Thyroid gland (tissue), 4 donors: ENCODE measurements around the gene PDE5A. TPM values are rescaled to one million over a fixed set of nuclear protein-coding genes. Genes with fewer than 3 reads are reported as not detected.
"Not testable (repeated sequence)": the region's sequence is repeated elsewhere in the genome, so short reads cannot be mapped to it uniquely, and the experiment has no call there.

ENCODE experiments used
- DNase-seq, 2 donors: peaks; one replicate each; pipeline ENCODE4 v3.0.0-alpha.2; 2019
- H3K27ac ChIP-seq, 3 donors: fragments of 200-600 bp; sonication (generic); 1 replicate in 2 of 3; 2 replicates in 1 of 3; pipeline ENCODE4 v1.5.1; 2016 to 2019; ENCODE audit warnings: mild to moderate bottlenecking in 1 of 3, moderate library complexity in 1 of 3
- H3K27me3 ChIP-seq: fragments of 200-600 bp; sonication (generic); one replicate; pipeline ENCODE4 v1.5.1; 2019
- H3K36me3 ChIP-seq, 2 donors: fragments of 200-600 bp; sonication (generic); one replicate each; pipeline ENCODE4 v1.5.1; 2016 to 2019
- H3K4me1 ChIP-seq, 2 donors: fragments of 200-600 bp; sonication (generic); one replicate each; pipeline ENCODE4 v1.5.1; 2017 to 2019
- H3K4me3 ChIP-seq, 3 donors: fragments of 200-600 bp; sonication (generic); replicated peaks in 1 of 3; 1 replicate in 2 of 3; 2 replicates in 1 of 3; pipeline ENCODE4 v1.5.1; 2016; ENCODE audit warnings: mild to moderate bottlenecking in 1 of 3
- H3K9me3 ChIP-seq: fragments of 200-600 bp; sonication (generic); one replicate; pipeline ENCODE4 v1.5.1; 2017
- CTCF ChIP-seq, 6 experiments: fragments of 200-600 bp in 3 of 6; fragments of 450-650 bp in 3 of 6; sonication (generic) in 3 of 6; IDR thresholded peaks; one replicate each; pipeline ENCODE4 v1.5.1; 2016 to 2019; ENCODE audit warnings: antibody characterized with exemption in 6 of 6, mild to moderate bottlenecking in 2 of 6, inconsistent platforms in 1 of 6, moderate library complexity in 1 of 6
- POLR2A ChIP-seq, 2 donors: fragments of 450-650 bp; IDR thresholded peaks; one replicate each; pipeline ENCODE4 v1.6.1; 2017; ENCODE audit warnings: antibody characterized with exemption in 2 of 2, mild to moderate bottlenecking in 2 of 2, moderate library complexity in 1 of 2
- WGBS, 2 donors: methylation state at CpG; one replicate each; pipeline ENCODE4 v1.1.5; 2017; 5-methylcytosine and 5-hydroxymethylcytosine counted together
- intact Hi-C: fragments of 100-400 bp; cut with DNase I; formaldehyde crosslinking; loops from one replicate; pipeline ENCODE4 v1.15.1; 2023
- total RNA-seq, 4 donors: library from RNA; depleted of rRNA; stranded (reverse); fragments of >200 nt; gene quantifications; one replicate each; pipeline ENCODE4 v1.2.3, GENCODE V29; 2016

The PDE5A gene
- total RNA-seq, 4 donors from 2014 or later, result 20.9 to 74.0 (median 30.2) TPM

- no peaks in the 10 kb centered on the region for H3K4me1 ChIP-seq
- no peaks in the 10 kb centered on the region for H3K36me3 ChIP-seq
- H3K27me3 ChIP-seq, result no peaks in the 10 kb centered on the region
- no peaks in the 10 kb centered on the region for H3K9me3 ChIP-seq
- H3K4me3 ChIP-seq, result no peak overlapping the region
- intact Hi-C loops, result no loop called here
- TF ChIP-seq POLR2A (IDR thresholded peaks at IDR 0.05), result no peak
- TF ChIP-seq CTCF (IDR thresholded peaks at IDR 0.05), result no peak
- no peak for DNase-seq
- WGBS, 2 donors, result 79 to 84% methylated on average over 5 of the region's 5 CpGs
- no peak overlapping the region for H3K27ac ChIP-seq
These were observed 17.9 kb upstream of the PDE5A start for GRCh38 chr4:119646347-119647071.

GRCh38 chr4:119643306-119644042, 14.9 kb upstream of the PDE5A start:
- no peaks in the 10 kb centered on the region for H3K9me3 ChIP-seq
- WGBS, 2 donors, result 77 to 81% methylated on average over 6 of the region's 6 CpGs
- no peak for DNase-seq
- H3K36me3 ChIP-seq, result no peaks in the 10 kb centered on the region
- intact Hi-C loops, result no loop called here
- no peaks in the 10 kb centered on the region for H3K27me3 ChIP-seq
- TF ChIP-seq CTCF (IDR thresholded peaks at IDR 0.05) (no peak), POLR2A (IDR thresholded peaks at IDR 0.05) (no peak)
- H3K4me1 ChIP-seq, result no peaks in the 10 kb centered on the region
- no peak overlapping the region for H3K27ac ChIP-seq
- H3K4me3 ChIP-seq, result no peak overlapping the region

- Histone ChIP-seq H3K4me3 (no peak overlapping the region), H3K27ac (no peak overlapping the region), H3K27me3 (no peaks in the 10 kb centered on the region), H3K9me3 (no peaks in the 10 kb centered on the region), H3K4me1 (no peaks in the 10 kb centered on the region), H3K36me3 (no peaks in the 10 kb centered on the region)
- DNase-seq, result no peak
- intact Hi-C loops, result no loop called here
- no peak for TF ChIP-seq POLR2A (IDR thresholded peaks at IDR 0.05)
- TF ChIP-seq CTCF (IDR thresholded peaks at IDR 0.05), result no peak
These were observed 13.2 kb upstream of the PDE5A start for GRCh38 chr4:119641765-119642164.

GRCh38 chr4:119638359-119638758, 9.8 kb upstream of the PDE5A start:
- Histone ChIP-seq H3K36me3 (no peaks in the 10 kb centered on the region), H3K27me3 (no peaks in the 10 kb centered on the region), H3K4me3 (no peak overlapping the region), H3K4me1 (no peaks in the 10 kb centered on the region), H3K9me3 (no peaks in the 10 kb centered on the region), H3K27ac (no peak overlapping the region)
- no peak for DNase-seq
- intact Hi-C loops, result no loop called here
- TF ChIP-seq CTCF (IDR thresholded peaks at IDR 0.05), result no peak
- TF ChIP-seq POLR2A (IDR thresholded peaks at IDR 0.05), result no peak
- 52 to 59% methylated on average over 1 of the region's 1 CpG for WGBS, 2 donors

GRCh38 chr4:119636851-119637250, 8.2 kb upstream of the PDE5A start:
- H3K9me3 ChIP-seq, H3K4me1 ChIP-seq, intact Hi-C loops, H3K4me3 ChIP-seq, DNase-seq, H3K36me3 ChIP-seq, H3K27ac ChIP-seq, H3K27me3 ChIP-seq: not testable (repeated sequence)
